OCI-LY7 (cell line): Measurements from ENCODE around the gene PPP2R1B.

Source experiments
- EZH2phosphoT487 ChIP-seq: fragments of 200-600 bp; sonication (generic); IDR thresholded peaks from 2 replicates; pipeline ENCODE4 v1.6.1; 2018; ENCODE audit warnings: low read depth, borderline replicate concordance, mild to moderate bottlenecking, mixed run types, antibody characterized with exemption, low read length, moderate library complexity, mixed read lengths
- TF ChIP-seq, protein P1 (sequence below): fragments of 200-600 bp; sonication (generic); conservative IDR thresholded peaks from 2 replicates; pipeline ENCODE4 v1.5.1; 2014; ENCODE audit warnings: mild to moderate bottlenecking, antibody characterized with exemption, low read length, moderate library complexity, mixed read lengths

DNA sequence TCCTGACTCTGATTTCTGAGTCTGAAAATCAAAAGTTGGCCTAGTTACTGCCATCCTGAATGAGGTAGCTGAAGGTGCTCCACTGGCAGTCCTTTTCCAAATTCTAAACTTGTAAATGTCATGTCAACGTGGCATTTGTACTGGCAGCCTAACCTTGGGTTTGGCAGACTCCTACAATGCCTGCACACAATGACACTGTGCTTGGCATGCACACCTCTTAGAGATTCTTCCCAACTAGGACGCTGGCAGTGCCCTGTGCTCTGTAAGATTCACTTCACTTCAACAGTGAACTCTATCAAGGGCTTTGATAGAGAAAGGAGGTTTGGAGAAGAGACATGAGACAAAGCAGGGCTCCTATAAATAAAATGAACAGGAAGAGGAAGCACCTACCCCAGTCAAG lies 21.9 kb upstream of the PPP2R1B start:
- TF ChIP-seq, protein P1, sequence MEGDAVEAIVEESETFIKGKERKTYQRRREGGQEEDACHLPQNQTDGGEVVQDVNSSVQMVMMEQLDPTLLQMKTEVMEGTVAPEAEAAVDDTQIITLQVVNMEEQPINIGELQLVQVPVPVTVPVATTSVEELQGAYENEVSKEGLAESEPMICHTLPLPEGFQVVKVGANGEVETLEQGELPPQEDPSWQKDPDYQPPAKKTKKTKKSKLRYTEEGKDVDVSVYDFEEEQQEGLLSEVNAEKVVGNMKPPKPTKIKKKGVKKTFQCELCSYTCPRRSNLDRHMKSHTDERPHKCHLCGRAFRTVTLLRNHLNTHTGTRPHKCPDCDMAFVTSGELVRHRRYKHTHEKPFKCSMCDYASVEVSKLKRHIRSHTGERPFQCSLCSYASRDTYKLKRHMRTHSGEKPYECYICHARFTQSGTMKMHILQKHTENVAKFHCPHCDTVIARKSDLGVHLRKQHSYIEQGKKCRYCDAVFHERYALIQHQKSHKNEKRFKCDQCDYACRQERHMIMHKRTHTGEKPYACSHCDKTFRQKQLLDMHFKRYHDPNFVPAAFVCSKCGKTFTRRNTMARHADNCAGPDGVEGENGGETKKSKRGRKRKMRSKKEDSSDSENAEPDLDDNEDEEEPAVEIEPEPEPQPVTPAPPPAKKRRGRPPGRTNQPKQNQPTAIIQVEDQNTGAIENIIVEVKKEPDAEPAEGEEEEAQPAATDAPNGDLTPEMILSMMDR = no peak
- TF ChIP-seq EZH2phosphoT487 = no peak
